Osteocyte (in vitro differentiated cells): ENCODE measurements around the gene KXD1. TPM values are rescaled to one million over a fixed set of nuclear protein-coding genes. Genes with fewer than 3 reads are reported as not detected.
"Not testable (repeated sequence)": the region's sequence is repeated elsewhere in the genome, so short reads cannot be mapped to it uniquely, and the experiment has no call there.

Experiments used
- DNase-seq: peaks from one replicate; pipeline ENCODE4 v3.0.0; 2021; ENCODE audit warnings: mixed read lengths; ENCODE audit not compliant: unreplicated experiment; ENCODE audit errors: extremely low spot score
- H3K27ac Mint-ChIP-seq: one replicate; pipeline ENCODE4 v1.8.0; 2021; ENCODE audit warnings: mild to moderate bottlenecking, mixed read lengths; ENCODE audit not compliant: unreplicated experiment
- H3K27me3 Mint-ChIP-seq: one replicate; pipeline ENCODE4 v1.8.0; 2021; ENCODE audit warnings: mixed read lengths; ENCODE audit not compliant: unreplicated experiment
- H3K36me3 Mint-ChIP-seq: one replicate; pipeline ENCODE4 v1.8.0; 2021; ENCODE audit warnings: mixed read lengths; ENCODE audit not compliant: unreplicated experiment
- H3K4me1 Mint-ChIP-seq: one replicate; pipeline ENCODE4 v1.8.0; 2021; ENCODE audit warnings: mixed read lengths; ENCODE audit not compliant: unreplicated experiment
- H3K4me3 Mint-ChIP-seq: one replicate; pipeline ENCODE4 v1.8.0; 2021; ENCODE audit warnings: mild to moderate bottlenecking, moderate library complexity, mixed read lengths; ENCODE audit not compliant: unreplicated experiment
- H3K9me3 Mint-ChIP-seq: one replicate; pipeline ENCODE4 v1.8.0; 2021; ENCODE audit warnings: mixed read lengths; ENCODE audit not compliant: unreplicated experiment
- total RNA-seq: library from RNA; stranded (reverse); gene quantifications from 2 replicates; pipeline ENCODE4 v1.2.1, GENCODE V29; 2021
- TF ChIP-seq, protein P1 (sequence below): fragments of 200-600 bp; sonication (generic); IDR thresholded peaks from 2 replicates; pipeline ENCODE4 v1.5.0; 2021; ENCODE audit warnings: antibody characterized with exemption, mild to moderate bottlenecking, moderate library complexity

KXD1 gene
- total RNA-seq, 1 donor from 2014 or later: 66.5 TPM

DNA sequence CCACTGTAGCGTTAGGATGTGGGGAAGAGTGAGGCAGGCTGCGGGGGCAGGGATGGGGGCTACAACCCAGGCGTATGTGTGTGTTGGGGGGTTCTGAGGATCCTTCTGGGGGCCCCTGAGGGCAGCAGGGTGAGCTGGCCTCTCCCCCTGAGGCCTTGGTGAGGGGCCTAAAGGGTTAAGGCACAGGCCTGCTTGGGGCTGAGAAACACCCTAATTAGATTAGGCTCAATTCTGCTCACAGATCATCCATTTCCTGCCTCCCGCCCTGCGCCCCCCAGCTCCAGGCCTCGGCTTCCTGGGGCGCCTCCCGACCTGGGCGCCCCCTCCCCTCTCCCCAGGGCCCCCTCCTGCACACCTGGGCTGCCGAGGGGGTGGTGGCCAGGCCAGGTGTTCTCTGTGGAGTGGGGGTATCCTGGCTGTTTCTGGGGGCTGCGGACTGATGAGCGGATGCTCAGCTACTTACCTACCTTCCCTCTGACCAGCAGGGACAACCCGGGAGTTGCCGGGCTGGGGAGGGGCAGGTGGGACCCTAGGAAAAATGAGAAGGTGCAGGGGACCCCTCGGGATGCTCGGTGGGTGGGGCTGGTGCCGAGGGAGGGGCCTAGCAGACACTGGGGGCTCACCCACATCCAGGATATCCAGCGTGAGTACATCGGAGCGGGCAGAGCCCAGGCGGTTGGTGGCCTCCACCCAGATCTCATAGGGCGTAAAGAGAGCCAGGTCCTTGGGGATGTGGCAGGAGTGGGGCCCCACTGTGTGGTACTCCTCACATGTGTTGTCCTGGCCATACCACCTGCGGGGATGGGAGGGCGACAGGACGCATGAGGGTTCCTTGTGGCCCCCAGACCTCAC is 40.4 kb downstream of the KXD1 start:
- Mint-ChIP-seq H3K27me3 (peaks cover 2% of the 10 kb centered on the region), H3K27ac (no peak overlapping the region), H3K36me3 (no peaks in the 10 kb centered on the region), H3K4me3 (no peak overlapping the region), H3K9me3 (no peaks in the 10 kb centered on the region), H3K4me1 (peaks cover 11% of the 10 kb centered on the region)
- no peak for DNase-seq
- TF ChIP-seq, protein P1, sequence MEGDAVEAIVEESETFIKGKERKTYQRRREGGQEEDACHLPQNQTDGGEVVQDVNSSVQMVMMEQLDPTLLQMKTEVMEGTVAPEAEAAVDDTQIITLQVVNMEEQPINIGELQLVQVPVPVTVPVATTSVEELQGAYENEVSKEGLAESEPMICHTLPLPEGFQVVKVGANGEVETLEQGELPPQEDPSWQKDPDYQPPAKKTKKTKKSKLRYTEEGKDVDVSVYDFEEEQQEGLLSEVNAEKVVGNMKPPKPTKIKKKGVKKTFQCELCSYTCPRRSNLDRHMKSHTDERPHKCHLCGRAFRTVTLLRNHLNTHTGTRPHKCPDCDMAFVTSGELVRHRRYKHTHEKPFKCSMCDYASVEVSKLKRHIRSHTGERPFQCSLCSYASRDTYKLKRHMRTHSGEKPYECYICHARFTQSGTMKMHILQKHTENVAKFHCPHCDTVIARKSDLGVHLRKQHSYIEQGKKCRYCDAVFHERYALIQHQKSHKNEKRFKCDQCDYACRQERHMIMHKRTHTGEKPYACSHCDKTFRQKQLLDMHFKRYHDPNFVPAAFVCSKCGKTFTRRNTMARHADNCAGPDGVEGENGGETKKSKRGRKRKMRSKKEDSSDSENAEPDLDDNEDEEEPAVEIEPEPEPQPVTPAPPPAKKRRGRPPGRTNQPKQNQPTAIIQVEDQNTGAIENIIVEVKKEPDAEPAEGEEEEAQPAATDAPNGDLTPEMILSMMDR: no peak

DNA sequence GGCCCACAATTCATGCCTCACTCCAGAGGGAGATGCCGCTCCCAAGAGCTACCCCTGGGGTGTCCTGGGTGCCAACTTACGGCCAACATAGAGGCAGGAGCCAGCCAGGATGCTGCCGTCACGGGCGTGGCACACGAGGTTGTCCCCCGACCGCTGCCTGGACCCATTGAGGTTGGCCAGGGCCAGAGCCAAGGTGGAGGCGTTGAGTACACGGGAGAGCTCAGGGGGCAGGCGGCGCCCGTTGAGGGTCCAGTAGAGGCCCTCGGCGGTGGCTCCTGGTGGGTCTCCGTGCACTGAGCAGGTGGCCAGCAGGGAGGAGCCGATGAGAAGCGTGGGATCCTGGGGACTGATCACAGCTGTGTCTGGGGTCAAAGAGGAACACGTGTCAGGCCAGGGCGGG is 41.8 kb downstream of the KXD1 start:
- H3K9me3 Mint-ChIP-seq: no peaks in the 10 kb centered on the region
- H3K36me3 Mint-ChIP-seq: no peaks in the 10 kb centered on the region
- H3K27me3 Mint-ChIP-seq: peaks cover 5% of the 10 kb centered on the region
- no peak for DNase-seq
- H3K4me1 Mint-ChIP-seq: peaks cover 16% of the 10 kb centered on the region
- TF ChIP-seq, protein P1: no peak
- no peak overlapping the region for H3K4me3 Mint-ChIP-seq
- H3K27ac Mint-ChIP-seq: no peak overlapping the region

DNA sequence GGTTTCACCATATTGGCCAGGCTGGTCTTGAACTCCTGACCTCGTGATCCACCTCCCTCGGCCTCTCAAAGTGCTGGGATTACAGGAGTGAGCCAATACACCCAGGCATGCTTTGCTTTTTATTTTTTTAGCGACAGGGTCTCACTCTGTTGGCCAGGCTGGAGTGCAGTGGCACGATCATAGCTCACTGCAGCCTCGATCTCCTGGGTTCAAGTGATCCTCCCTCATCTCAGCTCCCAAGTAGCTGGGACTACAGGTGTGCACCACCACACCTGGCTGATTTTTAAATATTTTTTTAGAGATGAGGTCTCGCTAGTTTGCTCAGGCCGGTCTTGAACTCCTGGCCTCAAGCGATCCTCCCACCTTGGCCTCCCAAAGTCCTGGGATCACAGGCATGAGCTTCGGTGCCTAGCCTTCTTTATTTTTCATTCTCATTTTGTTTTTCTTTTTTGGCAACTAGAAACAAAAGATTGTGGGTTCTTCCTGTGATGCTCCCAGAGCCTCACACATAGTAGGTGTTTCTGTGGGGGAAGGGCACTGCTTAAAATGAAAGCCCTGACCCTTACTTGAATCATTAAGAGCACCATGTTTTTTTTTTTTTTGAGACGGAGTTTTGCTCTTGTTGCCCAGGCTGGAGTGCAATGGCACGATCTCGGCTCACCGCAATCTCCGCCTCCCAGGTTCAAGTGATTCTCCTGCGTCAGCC is 43.2 kb downstream of the KXD1 start:
- H3K4me1 Mint-ChIP-seq: peaks cover 15% of the 10 kb centered on the region
- H3K9me3 Mint-ChIP-seq, H3K4me3 Mint-ChIP-seq, H3K27ac Mint-ChIP-seq, H3K27me3 Mint-ChIP-seq, DNase-seq, H3K36me3 Mint-ChIP-seq: not testable (repeated sequence)

DNA sequence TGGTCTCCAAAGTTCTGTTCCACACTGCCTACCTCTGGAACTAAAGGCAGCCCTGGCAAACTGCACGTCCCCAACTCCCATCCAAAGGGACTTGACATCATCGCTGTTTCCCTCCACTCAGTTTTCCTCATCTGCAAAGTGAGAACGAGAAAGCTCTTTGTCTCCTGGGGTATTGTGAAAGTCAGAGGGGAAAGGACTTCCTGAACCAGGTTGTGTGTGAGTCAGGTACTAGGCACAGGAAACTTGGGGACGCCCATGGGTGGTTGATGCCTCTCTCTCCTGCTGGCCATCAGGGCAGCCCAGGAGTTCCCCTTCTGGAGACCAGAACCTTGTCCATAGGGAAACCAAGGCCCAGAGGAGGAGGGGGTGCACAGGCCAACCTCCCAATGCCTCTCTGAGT is 44.2 kb downstream of the KXD1 start:
- Mint-ChIP-seq H3K4me1 (peaks cover 15% of the 10 kb centered on the region), H3K27ac (no peak overlapping the region), H3K4me3 (no peak overlapping the region), H3K9me3 (no peaks in the 10 kb centered on the region), H3K36me3 (no peaks in the 10 kb centered on the region), H3K27me3 (peaks cover 9% of the 10 kb centered on the region)
- no peak for DNase-seq
- TF ChIP-seq, protein P1: no peak

DNA sequence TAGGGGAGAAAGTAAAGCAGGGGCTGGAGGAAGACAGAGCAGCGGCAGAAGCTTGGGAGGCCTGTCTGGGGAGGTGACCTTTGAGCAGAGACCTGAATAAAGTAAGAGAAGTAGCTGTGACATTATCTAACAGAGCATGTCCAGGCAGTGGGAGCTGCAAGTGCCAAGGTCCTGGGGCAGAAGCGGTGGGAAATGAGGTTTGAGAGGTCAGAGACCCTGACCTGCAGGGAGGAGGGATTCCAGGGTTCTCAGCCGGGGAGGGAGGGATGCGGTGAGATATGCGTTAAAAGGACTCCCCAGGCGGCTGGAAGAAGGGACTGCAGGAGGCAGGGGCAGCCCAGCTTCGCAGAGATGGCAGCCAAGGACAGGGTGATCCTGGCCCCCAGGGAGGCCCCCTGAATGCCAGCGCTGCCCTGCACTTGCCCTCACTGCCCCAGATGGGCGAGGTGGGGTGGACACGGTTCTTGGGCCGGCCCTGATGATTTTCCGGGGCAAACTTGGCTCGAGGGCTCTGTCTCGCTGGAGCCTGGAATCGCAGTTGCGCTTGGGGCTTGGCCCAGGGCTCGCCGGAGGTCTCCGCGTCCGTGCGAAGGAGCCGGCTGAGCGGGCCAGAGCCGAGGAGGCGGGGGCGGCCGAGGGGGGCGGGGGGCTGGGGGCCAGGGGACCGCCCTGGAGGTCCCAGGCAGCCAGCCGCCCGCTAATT is 45.7 kb downstream of the KXD1 start:
- H3K4me3 Mint-ChIP-seq: no peak overlapping the region
- no peaks in the 10 kb centered on the region for H3K9me3 Mint-ChIP-seq
- H3K27me3 Mint-ChIP-seq: peaks cover 19% of the 10 kb centered on the region
- TF ChIP-seq, protein P1: no peak
- H3K27ac Mint-ChIP-seq: no peak overlapping the region
- H3K36me3 Mint-ChIP-seq: no peaks in the 10 kb centered on the region
- H3K4me1 Mint-ChIP-seq: peaks cover 23% of the 10 kb centered on the region
- DNase-seq: no peak
